SK-N-MC (cell line): ENCODE data around the gene ANKRD13B.

Experiments used
- DNase-seq: peaks from one replicate; pipeline ENCODE4 v3.0.0-alpha.2; 2011; ENCODE audit warnings: low read depth, low spot score
- H3K27ac ChIP-seq: fragments of 200-600 bp; sonication (generic); 2 replicates; pipeline ENCODE4 v1.5.1; 2016; ENCODE audit warnings: mixed run types
- H3K36me3 ChIP-seq: fragments of 200-600 bp; sonication (generic); 2 replicates; pipeline ENCODE4 v1.6.1; 2017; ENCODE audit warnings: antibody characterized with exemption, low read length, mixed read lengths; ENCODE audit not compliant: insufficient read depth
- H3K4me3 ChIP-seq: fragments of 200-600 bp; sonication (generic); 2 replicates; pipeline ENCODE4 v1.5.1; 2016
- H3K9ac ChIP-seq: fragments of 200-600 bp; sonication (generic); 2 replicates; pipeline ENCODE4 v1.8.0; 2017; ENCODE audit warnings: mixed run types, mixed read lengths; ENCODE audit not compliant: insufficient read length
- H3K9me3 ChIP-seq: fragments of 200-600 bp; sonication (generic); 2 replicates; pipeline ENCODE4 v1.6.1; 2017; ENCODE audit warnings: low read depth, mild to moderate bottlenecking, antibody characterized with exemption, low read length, moderate library complexity, mixed read lengths
- EZH2 ChIP-seq: fragments of 200-600 bp; sonication (generic); IDR thresholded peaks from one replicate; pipeline ENCODE4 v1.6.1; 2017; ENCODE audit warnings: antibody characterized with exemption
- FOXP2 ChIP-seq: optimal IDR thresholded peaks from 2 replicates; pipeline ENCODE3; 2011; ENCODE audit warnings: mild to moderate bottlenecking, moderate library complexity; ENCODE audit not compliant: insufficient read depth; ENCODE audit errors: extremely low read length, control extremely low read depth
- POLR2AphosphoS5 ChIP-seq: IDR thresholded peaks from 2 replicates; pipeline ENCODE4 v1.6.1; 2012; ENCODE audit warnings: mild to moderate bottlenecking, low read depth, low read length, borderline replicate concordance

ANKRD13B gene

DNA sequence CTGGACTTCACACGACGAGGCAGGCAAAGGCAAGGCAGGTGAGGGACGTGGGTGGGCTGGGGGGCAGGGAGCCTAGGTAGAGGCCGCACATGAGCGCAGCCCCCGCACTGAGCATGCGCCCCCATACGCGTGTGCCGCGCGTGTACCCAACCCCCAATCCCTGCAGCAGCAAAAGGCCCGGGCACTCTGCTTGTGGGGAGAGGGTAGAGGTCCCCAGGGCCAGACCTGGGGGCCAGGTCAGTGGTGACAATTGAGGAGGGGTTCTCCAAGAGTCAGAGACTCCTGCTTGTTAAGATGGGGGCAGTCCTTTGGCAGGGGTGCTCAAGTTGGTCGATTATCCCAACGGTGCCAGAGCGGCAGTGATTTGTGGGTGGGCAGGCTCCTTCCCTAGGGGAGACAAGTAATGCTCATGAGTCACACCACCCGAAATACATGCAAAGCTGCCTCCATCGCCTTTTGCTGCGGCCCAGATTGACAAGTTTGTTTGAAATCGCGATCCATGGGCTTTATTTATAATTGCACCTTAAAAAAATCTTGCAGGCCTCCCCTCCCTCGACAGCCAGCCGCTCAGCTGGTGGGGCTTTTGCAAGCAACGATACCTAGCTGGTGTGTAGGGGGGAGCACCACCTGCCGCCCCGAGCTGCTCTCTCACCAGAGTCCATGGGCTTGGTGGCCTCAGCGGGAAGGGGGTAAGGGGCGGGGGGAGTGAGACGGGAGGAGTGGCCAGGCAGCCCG is 2.4 kb upstream of the ANKRD13B start:
- Histone ChIP-seq H3K27ac (peak overlapping the region; percentile 22), H3K36me3 (no peaks in the 10 kb centered on the region), H3K9ac (peak overlapping the region; percentile 73), H3K9me3 (no peaks in the 10 kb centered on the region), H3K4me3 (peak overlapping the region; percentile 80)
- DNase-seq, result no peak
- TF ChIP-seq POLR2AphosphoS5 (no peak; the same call in 1 of the 2 replicates), FOXP2 (no peak), EZH2 (no peak)

DNA sequence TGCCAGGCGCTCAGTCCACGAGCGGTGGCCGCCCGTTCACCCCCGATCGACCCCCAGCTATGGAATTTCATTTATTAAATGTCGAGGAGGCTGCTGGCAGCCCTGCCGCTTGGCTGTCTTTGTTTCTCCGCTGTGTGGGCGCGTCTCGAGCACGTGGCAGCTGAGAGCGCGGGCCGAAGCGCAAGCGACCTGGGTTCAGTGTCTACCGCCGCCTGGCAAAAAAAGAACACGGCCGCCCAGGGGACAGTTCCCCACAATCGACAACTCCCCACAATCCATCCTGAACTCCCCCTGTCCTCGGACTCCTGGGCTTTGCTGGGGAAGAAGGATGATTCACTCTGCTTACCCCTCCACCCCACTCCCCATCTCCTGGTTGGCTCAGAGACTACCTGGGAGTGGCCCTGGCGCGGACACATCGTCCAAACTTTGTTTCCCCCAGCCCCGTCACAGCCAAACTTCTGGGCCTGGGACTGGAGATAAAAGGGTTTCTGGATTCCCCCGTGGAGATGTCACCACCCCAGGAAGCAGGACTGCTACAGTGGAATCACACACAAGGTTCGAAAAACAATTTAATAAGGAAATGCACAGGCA is 1.7 kb upstream of the ANKRD13B start:
- TF ChIP-seq FOXP2 (no peak), EZH2 (no peak), POLR2AphosphoS5 (no peak)
- Histone ChIP-seq H3K9ac (peak overlapping the region; percentile 1), H3K36me3 (no peaks in the 10 kb centered on the region), H3K4me3 (peak overlapping the region; percentile 80), H3K9me3 (no peaks in the 10 kb centered on the region), H3K27ac (peak overlapping the region; percentile 22; the same call in 1 of the 2 replicates)
- DNase-seq, result no peak

DNA sequence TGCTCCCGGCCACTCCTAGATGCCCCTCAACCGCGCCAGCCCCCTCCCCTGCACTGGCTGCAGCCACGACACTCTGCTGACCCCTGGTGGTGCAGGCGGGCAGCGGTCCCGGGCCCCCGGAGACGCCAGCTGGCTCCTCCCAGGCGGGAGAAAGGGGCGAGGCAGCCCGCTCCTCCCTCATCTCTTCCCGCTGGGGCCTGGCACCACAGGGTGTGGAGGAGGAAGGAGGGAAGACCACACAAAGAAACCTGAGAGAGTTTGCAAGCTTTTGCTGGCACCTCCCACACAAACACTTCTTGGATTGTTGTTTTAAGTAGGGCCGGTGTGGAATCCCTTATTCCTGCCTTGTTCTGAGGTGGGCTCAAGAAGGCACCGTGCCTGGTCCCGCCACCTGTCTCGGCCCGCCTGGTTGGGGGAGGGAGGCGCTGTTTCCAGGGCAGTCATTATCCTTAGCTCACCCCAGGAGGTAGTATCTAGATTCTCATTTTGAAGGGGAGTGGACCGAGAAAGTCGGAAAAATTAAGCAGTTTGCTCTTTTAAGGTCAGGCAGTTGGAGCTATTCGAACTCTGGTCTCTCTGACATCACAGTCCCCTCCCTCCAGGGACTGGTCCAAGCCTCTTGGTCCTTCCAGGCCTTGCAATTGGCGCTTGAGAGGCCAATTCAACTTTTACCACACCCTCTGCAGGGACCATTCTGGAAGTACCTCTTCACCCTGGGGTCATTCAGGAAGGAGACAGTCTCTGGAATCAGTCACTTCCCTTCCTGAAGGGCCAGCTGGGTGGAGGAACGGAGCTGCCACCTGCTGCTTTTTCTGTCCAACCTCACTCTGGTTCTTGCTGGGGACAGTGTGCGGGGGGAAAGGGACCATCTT is 959 bp upstream of the ANKRD13B start:
- H3K9ac ChIP-seq, result no peak overlapping the region
- DNase-seq, result peak; percentile 35
- TF ChIP-seq EZH2 (no peak), POLR2AphosphoS5 (peak; percentile 69), FOXP2 (no peak)
- H3K36me3 ChIP-seq, result no peaks in the 10 kb centered on the region
- H3K27ac ChIP-seq, result peak overlapping the region; percentile 87
- H3K4me3 ChIP-seq, result peak overlapping the region; percentile 80
- no peaks in the 10 kb centered on the region for H3K9me3 ChIP-seq

DNA sequence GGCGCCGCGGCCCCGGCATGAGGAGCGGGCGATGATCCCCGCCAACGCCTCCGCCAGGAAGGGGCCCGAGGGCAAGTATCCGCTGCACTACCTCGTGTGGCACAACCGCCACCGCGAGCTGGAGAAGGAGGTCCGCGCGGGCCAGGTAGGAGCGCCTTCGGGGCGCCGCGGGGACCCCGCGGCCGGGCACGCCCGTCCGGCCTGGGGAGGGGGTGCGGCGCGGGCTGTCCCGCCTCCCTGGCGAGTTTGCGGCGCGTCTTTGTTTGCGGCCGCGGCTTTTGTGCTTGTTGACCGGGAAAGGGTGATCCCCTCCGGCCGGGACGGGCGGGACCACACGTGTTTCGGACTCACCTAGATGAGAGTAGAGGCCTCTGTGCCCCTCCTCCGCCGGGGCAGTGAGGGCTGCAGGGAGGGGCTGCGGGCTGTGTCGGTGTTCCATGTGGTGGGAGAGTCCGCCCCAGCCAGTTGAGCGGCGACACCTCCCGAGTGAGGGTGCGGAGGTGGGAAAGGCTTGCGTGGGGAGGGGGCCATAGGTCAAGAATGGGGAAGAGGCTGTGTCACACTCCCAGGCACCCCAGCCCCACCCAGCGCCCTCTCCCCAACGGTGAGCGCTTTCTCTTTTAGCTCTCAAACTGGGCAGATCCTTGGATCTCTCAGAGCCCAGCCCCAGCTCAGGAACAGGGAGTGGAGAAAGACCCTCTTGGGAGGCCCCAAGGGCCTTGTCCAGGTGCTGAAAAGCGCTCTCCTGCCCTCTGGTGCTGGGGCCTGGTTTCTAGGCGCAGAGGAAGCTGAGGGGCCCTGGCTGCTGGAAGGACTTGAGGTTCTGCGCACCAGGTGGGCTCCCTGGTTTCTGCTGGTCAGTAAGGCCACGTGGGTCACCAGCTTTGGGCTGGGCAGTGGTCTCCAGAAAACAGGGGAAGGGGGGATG is 923 bp downstream of the ANKRD13B start:
- Histone ChIP-seq H3K9ac (peak overlapping the region; percentile 75), H3K27ac (no peak overlapping the region)

DNA sequence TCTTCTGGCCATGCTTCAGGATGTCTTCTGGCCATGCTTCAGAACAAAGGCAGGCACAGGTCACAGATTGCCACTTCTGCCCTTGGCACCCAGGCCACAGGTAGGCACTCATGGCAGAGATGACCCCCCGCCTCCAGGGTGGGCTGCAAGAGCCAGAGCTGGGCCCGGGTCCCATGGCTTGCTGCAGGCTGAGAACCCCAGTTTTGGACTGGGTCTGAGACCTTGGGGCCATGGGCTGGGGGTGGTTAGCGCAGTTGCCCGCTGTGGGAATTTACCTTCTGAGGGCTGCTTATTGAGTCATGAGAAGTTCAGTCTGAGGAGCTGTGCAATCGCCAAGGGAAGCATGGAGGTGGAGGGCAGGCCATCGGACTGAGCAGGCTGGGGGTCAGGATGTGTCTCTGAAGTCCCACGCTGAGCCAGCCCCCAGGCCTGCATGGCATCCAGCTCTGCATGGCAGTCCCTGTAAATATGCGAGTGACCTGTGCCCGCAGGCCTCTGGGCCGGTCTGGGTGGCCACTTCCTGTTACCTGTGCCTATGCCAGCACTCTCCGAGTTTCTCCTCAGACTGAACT is 1.7 kb downstream of the ANKRD13B start:
- H3K9ac ChIP-seq, result no peak overlapping the region
- H3K9me3 ChIP-seq, result no peaks in the 10 kb centered on the region
- TF ChIP-seq EZH2 (no peak), POLR2AphosphoS5 (no peak), FOXP2 (no peak)
- no peaks in the 10 kb centered on the region for H3K36me3 ChIP-seq
- H3K27ac ChIP-seq, result no peak overlapping the region
- peak overlapping the region; percentile 85 for H3K4me3 ChIP-seq
- no peak for DNase-seq

More for the DNA sequence above, 923 bp downstream of the ANKRD13B start:
- Histone ChIP-seq H3K9me3 (no peaks in the 10 kb centered on the region), H3K36me3 (no peaks in the 10 kb centered on the region), H3K4me3 (peak overlapping the region; percentile 85)
- DNase-seq, result no peak
- TF ChIP-seq POLR2AphosphoS5, result no peak
- no peak for TF ChIP-seq FOXP2
- no peak for TF ChIP-seq EZH2

DNA sequence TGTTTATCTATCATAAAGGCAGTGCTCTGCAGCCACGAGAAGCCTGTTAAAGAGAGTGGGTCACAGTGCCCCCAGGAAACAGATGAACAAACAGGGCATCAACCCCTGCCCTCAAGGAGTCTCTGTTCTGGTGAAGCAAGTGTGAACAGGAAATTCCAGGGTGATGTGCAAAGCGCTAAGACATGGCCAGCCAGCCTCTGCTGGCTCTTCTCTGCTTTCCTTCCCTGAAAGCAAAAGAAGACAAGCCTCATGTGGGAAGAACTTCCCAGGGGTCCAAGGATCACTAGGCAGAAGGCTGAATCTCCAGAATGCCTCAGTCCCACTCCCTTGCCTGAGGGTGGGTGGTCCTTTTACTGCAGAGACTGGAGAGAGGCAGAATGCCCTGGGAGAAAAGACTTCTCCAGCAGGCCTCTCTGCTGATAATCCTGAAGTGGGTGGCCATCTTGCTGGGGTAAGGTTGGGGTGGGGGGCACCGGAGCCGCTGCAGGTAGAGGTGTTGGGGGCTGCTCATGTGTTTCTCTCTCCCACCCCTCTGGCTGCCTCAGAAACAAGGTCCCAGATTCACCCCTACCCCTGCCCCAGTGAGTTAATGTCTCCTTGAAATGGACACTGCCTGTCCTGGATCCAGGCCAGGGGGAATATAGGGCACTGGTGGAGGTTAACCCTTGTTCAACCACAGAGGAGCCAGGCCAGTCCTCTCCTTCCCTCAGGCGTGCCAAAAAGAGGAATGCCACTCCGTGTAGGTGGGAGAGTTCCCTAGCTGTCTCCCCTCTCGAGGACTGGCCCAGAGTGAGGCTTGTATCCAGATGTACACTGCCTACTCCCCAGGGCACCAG is 2.4 kb downstream of the ANKRD13B start:
- no peak overlapping the region for H3K27ac ChIP-seq
- peak overlapping the region; percentile 85; the same call in 1 of the 2 replicates for H3K4me3 ChIP-seq
- TF ChIP-seq POLR2AphosphoS5 (no peak), FOXP2 (no peak), EZH2 (no peak)
- H3K9me3 ChIP-seq, result no peaks in the 10 kb centered on the region
- no peak for DNase-seq
- H3K9ac ChIP-seq, result no peak overlapping the region
- no peaks in the 10 kb centered on the region for H3K36me3 ChIP-seq
